K562 (cell line): ENCODE results near the gene GCNA. TPM values are rescaled to one million over a fixed set of nuclear protein-coding genes. Genes with fewer than 3 reads are reported as not detected.

Experiments
- BDP1 ChIP-seq: IDR thresholded peaks from 3 replicates; pipeline ENCODE4 v1.6.1; 2011; ENCODE audit not compliant: insufficient read length, insufficient read depth
- CBX8 ChIP-seq: fragments of 200-600 bp; sonication (generic); IDR thresholded peaks from 2 replicates; pipeline ENCODE4 v1.6.1; 2012; ENCODE audit warnings: borderline replicate concordance, mixed run types, low read depth, mild to moderate bottlenecking, moderate library complexity, mixed read lengths, low read length, control low read depth, inconsistent platforms; ENCODE audit not compliant: poor library complexity, severe bottlenecking; ENCODE audit errors: extremely low read depth
- CEBPG ChIP-seq, 3 experiments: fragments of 200-800 bp in 1 of 3; sonication (Bioruptor generic) in 1 of 3; sonication (generic) in 1 of 3; formaldehyde crosslinking in 1 of 3; IDR thresholded peaks in 2 of 3; conservative IDR thresholded peaks in 1 of 3; 2 replicates each; pipeline versions ENCODE4 v1.6.1 to v1.8.0; 2016 to 2022; ENCODE audit warnings: missing compliant biosample characterization in 2 of 3, missing genetic modification characterization in 2 of 3, mild to moderate bottlenecking in 1 of 3, missing genetic modification reagents in 1 of 3
- FOS ChIP-seq: IDR thresholded peaks from 3 replicates; pipeline ENCODE4 v1.6.1; 2011; ENCODE audit not compliant: insufficient read length; ENCODE audit errors: extremely low read depth
- SAFB2 ChIP-seq: fragments of 200-400 bp; formaldehyde crosslinking; IDR thresholded peaks from 2 replicates; pipeline ENCODE4 v1.6.1; 2018; ENCODE audit warnings: borderline replicate concordance, low read length, low read depth, moderate library complexity; ENCODE audit not compliant: severe bottlenecking
- SIN3A ChIP-seq, 2 experiments: fragments of 150-350 bp in 1 of 2; IDR thresholded peaks; 2 replicates each; pipeline ENCODE4 v1.6.1; 2011 to 2016; ENCODE audit warnings: borderline replicate concordance in 2 of 2, low read depth in 2 of 2, low read length in 2 of 2, mild to moderate bottlenecking in 2 of 2, moderate library complexity in 2 of 2; ENCODE audit not compliant: control insufficient read depth in 1 of 2
- SPI1 ChIP-seq: IDR thresholded peaks from 2 replicates; pipeline ENCODE4 v1.6.1; 2011; ENCODE audit warnings: low read depth, low read length, control low read depth, borderline replicate concordance
- TRIM24 ChIP-seq, 2 experiments: fragments of 450-650 bp; IDR thresholded peaks; 2 replicates each; pipeline ENCODE4 v1.6.1; 2016
- ZC3H4 ChIP-seq: sonication (generic); formaldehyde crosslinking; IDR thresholded peaks from 2 replicates; pipeline ENCODE4 v1.9.0; 2021; ENCODE audit warnings: missing genetic modification reagents, borderline replicate concordance
- ZNF175 ChIP-seq: fragments of 200-800 bp; sonication (Bioruptor generic); IDR thresholded peaks from 2 replicates; pipeline ENCODE4 v1.6.1; 2016; ENCODE audit warnings: low read depth, mild to moderate bottlenecking, missing genetic modification characterization, missing compliant biosample characterization
- polyA plus RNA-seq, 8 experiments: library from polyadenylated mRNA; depleted of rRNA in 4 of 8; stranded (reverse) in 5 of 8; unstranded in 3 of 8; fragments of >200 nt; fragmentation: Nextera tagmentation in 2 of 8; fragmentation: Illumina TruSeq in 1 of 8; extraction: Ambion mirVana in 2 of 8; extraction: Trizol in 1 of 8; gene quantifications; 2 replicates each; pipeline versions ENCODE4 v1.2.1 to v1.2.3, GENCODE V29; 2011 to 2014; ENCODE audit warnings: inconsistent platforms in 1 of 8, missing spikeins in 1 of 8
- total RNA-seq, 7 experiments: library from RNA; depleted of rRNA in 6 of 7; stranded (reverse); fragments of >200 nt in 6 of 7; fragmentation: Illumina TruSeq in 2 of 7; extraction: Trizol in 2 of 7; gene quantifications; 2 replicates each; pipeline versions ENCODE4 v1.2.1 to v1.2.3, GENCODE V29; 2011 to 2021; ENCODE audit warnings: low replicate concordance in 1 of 7
- TF ChIP-seq, protein P1 (sequence below), 2 experiments: fragments of 450-650 bp; IDR thresholded peaks; 2 replicates each; pipeline ENCODE4 v1.6.1; 2016
- TF ChIP-seq, protein P2 (sequence below): sonication (generic); formaldehyde crosslinking; IDR thresholded peaks from 2 replicates; pipeline ENCODE4 v1.8.0; 2022; ENCODE audit warnings: missing genetic modification reagents, mild to moderate bottlenecking, moderate library complexity, borderline replicate concordance
- TF ChIP-seq, protein P3 (sequence below): fragments of 450-650 bp; IDR thresholded peaks from 2 replicates; pipeline ENCODE4 v1.6.1; 2017; ENCODE audit warnings: antibody characterized with exemption, mild to moderate bottlenecking
- TF ChIP-seq, protein P4 (sequence below): fragments of 450-650 bp; formaldehyde crosslinking; IDR thresholded peaks from 2 replicates; pipeline ENCODE4 v1.4.0; 2020; ENCODE audit warnings: mild to moderate bottlenecking, mixed read lengths

The GCNA gene
- total and polyA plus RNA-seq, 9 of the 15 experiments (the other 6 are each of a cell fraction or from before 2014, with no cell fraction given) = 0.27 to 1.5 (median 0.86) TPM

DNA sequence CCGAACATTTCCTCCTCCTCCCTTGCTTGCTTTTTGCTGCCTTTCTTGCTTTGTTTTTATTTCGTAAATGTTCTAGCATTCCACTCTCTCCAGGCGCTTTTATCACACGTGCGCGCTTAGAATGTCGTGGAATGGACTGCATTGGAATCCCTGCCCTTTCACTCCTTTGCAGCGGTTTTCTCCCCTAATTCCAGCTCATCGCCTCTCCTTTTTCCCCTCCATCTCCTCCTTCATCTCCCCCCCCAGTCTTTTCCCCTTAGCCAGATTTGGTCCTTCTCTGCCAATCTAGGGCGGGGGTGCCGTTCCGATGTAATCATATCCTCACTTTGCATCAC lies 44.8 kb upstream of the GCNA start (continued):
- no peak for TF ChIP-seq BDP1
- TF ChIP-seq, protein P1, sequence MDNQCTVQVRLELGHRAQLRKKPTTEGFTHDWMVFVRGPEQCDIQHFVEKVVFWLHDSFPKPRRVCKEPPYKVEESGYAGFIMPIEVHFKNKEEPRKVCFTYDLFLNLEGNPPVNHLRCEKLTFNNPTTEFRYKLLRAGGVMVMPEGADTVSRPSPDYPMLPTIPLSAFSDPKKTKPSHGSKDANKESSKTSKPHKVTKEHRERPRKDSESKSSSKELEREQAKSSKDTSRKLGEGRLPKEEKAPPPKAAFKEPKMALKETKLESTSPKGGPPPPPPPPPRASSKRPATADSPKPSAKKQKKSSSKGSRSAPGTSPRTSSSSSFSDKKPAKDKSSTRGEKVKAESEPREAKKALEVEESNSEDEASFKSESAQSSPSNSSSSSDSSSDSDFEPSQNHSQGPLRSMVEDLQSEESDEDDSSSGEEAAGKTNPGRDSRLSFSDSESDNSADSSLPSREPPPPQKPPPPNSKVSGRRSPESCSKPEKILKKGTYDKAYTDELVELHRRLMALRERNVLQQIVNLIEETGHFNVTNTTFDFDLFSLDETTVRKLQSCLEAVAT (IDR thresholded peaks at IDR 0.05) = peak in 1 of 2 experiments; percentile 33; a peak in 1 of 4 replicates
- TF ChIP-seq SAFB2 = no peak
- no peak for TF ChIP-seq FOS
- no peak for TF ChIP-seq TRIM24 (IDR thresholded peaks at IDR 0.05)
- no peak for TF ChIP-seq CBX8
- TF ChIP-seq SIN3A (IDR thresholded peaks at IDR 0.05; ENCODE audit: borderline replicate concordance in 2 of 2, control insufficient read depth in 1 of 2, low read depth in 2 of 2, low read length in 2 of 2) = peak in 1 of 2 experiments; percentile 44; a peak in 2 of 4 replicates
- TF ChIP-seq, protein P2, sequence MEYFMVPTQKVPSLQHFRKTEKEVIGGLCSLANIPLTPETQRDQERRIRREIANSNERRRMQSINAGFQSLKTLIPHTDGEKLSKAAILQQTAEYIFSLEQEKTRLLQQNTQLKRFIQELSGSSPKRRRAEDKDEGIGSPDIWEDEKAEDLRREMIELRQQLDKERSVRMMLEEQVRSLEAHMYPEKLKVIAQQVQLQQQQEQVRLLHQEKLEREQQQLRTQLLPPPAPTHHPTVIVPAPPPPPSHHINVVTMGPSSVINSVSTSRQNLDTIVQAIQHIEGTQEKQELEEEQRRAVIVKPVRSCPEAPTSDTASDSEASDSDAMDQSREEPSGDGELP = no peak
- TF ChIP-seq, protein P3, sequence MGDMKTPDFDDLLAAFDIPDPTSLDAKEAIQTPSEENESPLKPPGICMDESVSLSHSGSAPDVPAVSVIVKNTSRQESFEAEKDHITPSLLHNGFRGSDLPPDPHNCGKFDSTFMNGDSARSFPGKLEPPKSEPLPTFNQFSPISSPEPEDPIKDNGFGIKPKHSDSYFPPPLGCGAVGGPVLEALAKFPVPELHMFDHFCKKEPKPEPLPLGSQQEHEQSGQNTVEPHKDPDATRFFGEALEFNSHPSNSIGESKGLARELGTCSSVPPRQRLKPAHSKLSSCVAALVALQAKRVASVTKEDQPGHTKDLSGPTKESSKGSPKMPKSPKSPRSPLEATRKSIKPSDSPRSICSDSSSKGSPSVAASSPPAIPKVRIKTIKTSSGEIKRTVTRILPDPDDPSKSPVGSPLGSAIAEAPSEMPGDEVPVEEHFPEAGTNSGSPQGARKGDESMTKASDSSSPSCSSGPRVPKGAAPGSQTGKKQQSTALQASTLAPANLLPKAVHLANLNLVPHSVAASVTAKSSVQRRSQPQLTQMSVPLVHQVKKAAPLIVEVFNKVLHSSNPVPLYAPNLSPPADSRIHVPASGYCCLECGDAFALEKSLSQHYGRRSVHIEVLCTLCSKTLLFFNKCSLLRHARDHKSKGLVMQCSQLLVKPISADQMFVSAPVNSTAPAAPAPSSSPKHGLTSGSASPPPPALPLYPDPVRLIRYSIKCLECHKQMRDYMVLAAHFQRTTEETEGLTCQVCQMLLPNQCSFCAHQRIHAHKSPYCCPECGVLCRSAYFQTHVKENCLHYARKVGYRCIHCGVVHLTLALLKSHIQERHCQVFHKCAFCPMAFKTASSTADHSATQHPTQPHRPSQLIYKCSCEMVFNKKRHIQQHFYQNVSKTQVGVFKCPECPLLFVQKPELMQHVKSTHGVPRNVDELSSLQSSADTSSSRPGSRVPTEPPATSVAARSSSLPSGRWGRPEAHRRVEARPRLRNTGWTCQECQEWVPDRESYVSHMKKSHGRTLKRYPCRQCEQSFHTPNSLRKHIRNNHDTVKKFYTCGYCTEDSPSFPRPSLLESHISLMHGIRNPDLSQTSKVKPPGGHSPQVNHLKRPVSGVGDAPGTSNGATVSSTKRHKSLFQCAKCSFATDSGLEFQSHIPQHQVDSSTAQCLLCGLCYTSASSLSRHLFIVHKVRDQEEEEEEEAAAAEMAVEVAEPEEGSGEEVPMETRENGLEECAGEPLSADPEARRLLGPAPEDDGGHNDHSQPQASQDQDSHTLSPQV = no peak
- TF ChIP-seq, protein P4, sequence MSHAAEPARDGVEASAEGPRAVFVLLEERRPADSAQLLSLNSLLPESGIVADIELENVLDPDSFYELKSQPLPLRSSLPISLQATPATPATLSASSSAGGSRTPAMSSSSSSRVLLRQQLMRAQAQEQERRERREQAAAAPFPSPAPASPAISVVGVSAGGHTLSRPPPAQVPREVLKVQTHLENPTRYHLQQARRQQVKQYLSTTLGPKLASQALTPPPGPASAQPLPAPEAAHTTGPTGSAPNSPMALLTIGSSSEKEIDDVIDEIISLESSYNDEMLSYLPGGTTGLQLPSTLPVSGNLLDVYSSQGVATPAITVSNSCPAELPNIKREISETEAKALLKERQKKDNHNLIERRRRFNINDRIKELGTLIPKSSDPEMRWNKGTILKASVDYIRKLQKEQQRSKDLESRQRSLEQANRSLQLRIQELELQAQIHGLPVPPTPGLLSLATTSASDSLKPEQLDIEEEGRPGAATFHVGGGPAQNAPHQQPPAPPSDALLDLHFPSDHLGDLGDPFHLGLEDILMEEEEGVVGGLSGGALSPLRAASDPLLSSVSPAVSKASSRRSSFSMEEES (CRISPR knock-in tag) = no peak
- TF ChIP-seq ZC3H4 (CRISPR knock-in tag) = no peak
- TF ChIP-seq SPI1 = no peak
- TF ChIP-seq ZNF175 (CRISPR knock-in tag) = 0 out of 2 replicates have a peak, but pooled peaks have one; percentile 28
- peak; percentile 63; the same call in 1 of the 2 replicates for TF ChIP-seq CEBPG (CRISPR knock-in tag; IDR thresholded peaks at IDR 0.05)
- TF ChIP-seq CEBPG (tag; conservative IDR thresholded peaks at IDR 0.05 in 1 of 2, IDR thresholded peaks at IDR 0.05 in 1 of 2) = no peak; a peak in 1 of 4 replicates
